Lower leg skin (tissue), 4 donors: ENCODE results near the gene CADM1. TPM values are rescaled to one million over a fixed set of nuclear protein-coding genes. Genes with fewer than 3 reads are reported as not detected.

Experiments used
- DNase-seq, 2 donors: peaks; one replicate each; pipeline ENCODE4 v3.0.0-alpha.2; 2019; ENCODE audit warnings: low spot score in 2 of 2
- H3K4me3 ChIP-seq: fragments of 200-600 bp; sonication (generic); 2 replicates; pipeline ENCODE4 v1.5.1; 2017; ENCODE audit warnings: mild to moderate bottlenecking, low read depth; ENCODE audit not compliant: poor library complexity, severe bottlenecking
- CTCF ChIP-seq, 3 donors: fragments of 450-650 bp; IDR thresholded peaks; one replicate each; pipeline ENCODE4 v1.5.1; 2016; ENCODE audit warnings: antibody characterized with exemption in 3 of 3, mild to moderate bottlenecking in 3 of 3, moderate library complexity in 2 of 3
- POLR2A ChIP-seq, 2 donors: fragments of 450-650 bp; IDR thresholded peaks; one replicate each; pipeline ENCODE4 v1.6.1; 2016 to 2017; ENCODE audit warnings: antibody characterized with exemption in 2 of 2, mild to moderate bottlenecking in 1 of 2, moderate library complexity in 1 of 2
- WGBS, 2 donors: methylation state at CpG; one replicate each; pipeline ENCODE4 v1.1.5; 2018; 5-methylcytosine and 5-hydroxymethylcytosine counted together
- intact Hi-C: fragments of 100-400 bp; cut with DNase I; formaldehyde crosslinking; loops from one replicate; pipeline ENCODE4 v1.15.0; 2023; ENCODE audit warnings: low total_unique reads
- total RNA-seq, 4 donors: library from RNA; depleted of rRNA; stranded (reverse); fragments of >200 nt; gene quantifications; one replicate each; pipeline ENCODE4 v1.1.0, GENCODE V29; 2016

Gene CADM1
- total RNA-seq, 4 donors from 2014 or later: 9.4 to 21.4 (median 11.8) TPM

- no peak for TF ChIP-seq POLR2A (IDR thresholded peaks at IDR 0.05)
- no peak for TF ChIP-seq CTCF (IDR thresholded peaks at IDR 0.05)
- intact Hi-C loops: no loop called here
- DNase-seq: no peak
- H3K4me3 ChIP-seq: no peak overlapping the region
- 83 to 89% methylated on average over 3 of the region's 3 CpGs for WGBS, 2 donors
Observed at GRCh38 chr11:115471367-115471766, 32.8 kb downstream of the CADM1 start.

GRCh38 chr11:115470928-115471327, 33.3 kb downstream of the CADM1 start:
- intact Hi-C loops: no loop called here
- WGBS, 2 donors: 89% methylated on average over 3 of the region's 3 CpGs
- TF ChIP-seq CTCF (IDR thresholded peaks at IDR 0.05) (no peak), POLR2A (IDR thresholded peaks at IDR 0.05) (no peak)
- H3K4me3 ChIP-seq: no peak overlapping the region
- DNase-seq: no peak

- TF ChIP-seq CTCF (IDR thresholded peaks at IDR 0.05) (no peak), POLR2A (IDR thresholded peaks at IDR 0.05) (no peak)
- H3K4me3 ChIP-seq: no peak overlapping the region
- DNase-seq: no peak
- intact Hi-C loops: no loop called here
- 75 to 81% methylated on average over 3 of the region's 3 CpGs for WGBS, 2 donors
Observed at GRCh38 chr11:115469361-115469760, 34.9 kb downstream of the CADM1 start.

GRCh38 chr11:115466122-115466521, 38.1 kb downstream of the CADM1 start:
- no peak overlapping the region for H3K4me3 ChIP-seq
- no peak for TF ChIP-seq POLR2A (IDR thresholded peaks at IDR 0.05)
- TF ChIP-seq CTCF (IDR thresholded peaks at IDR 0.05): no peak
- WGBS, 2 donors: 84 to 86% methylated on average over 3 of the region's 3 CpGs
- DNase-seq: no peak
- intact Hi-C loops: no loop called here

GRCh38 chr11:115464269-115464668, 39.9 kb downstream of the CADM1 start:
- intact Hi-C loops: no loop called here
- WGBS, 2 donors: 65 to 68% methylated on average over 2 of the region's 2 CpGs
- no peak for DNase-seq
- no peak overlapping the region for H3K4me3 ChIP-seq
- TF ChIP-seq POLR2A (IDR thresholded peaks at IDR 0.05): no peak
- no peak for TF ChIP-seq CTCF (IDR thresholded peaks at IDR 0.05)

GRCh38 chr11:115463606-115464005, 40.6 kb downstream of the CADM1 start:
- DNase-seq: no peak
- no peak overlapping the region for H3K4me3 ChIP-seq
- WGBS, 2 donors: 58 to 63% methylated on average over 3 of the region's 3 CpGs
- intact Hi-C loops: no loop called here
- TF ChIP-seq POLR2A (IDR thresholded peaks at IDR 0.05) (no peak), CTCF (IDR thresholded peaks at IDR 0.05) (no peak)
